ENCODE data around the gene GPRC6A.
A peak's percentile ranks its signal among the peaks of the same experiment; 100 is the strongest.

Gene GPRC6A

GRCh38 chr6:116783852-116784251 lies 45.0 kb downstream of the GPRC6A start:
- Histone ChIP-seq H3K9me3 (ENCODE audit: control extremely low read depth in 1 of 5, control insufficient read depth in 4 of 5, insufficient read depth in 2 of 5, low read depth in 1 of 5, low read length in 4 of 5) (no peaks in the 10 kb centered on the region), H3K36me3 (ENCODE audit: control insufficient read depth in 4 of 4, insufficient read depth in 4 of 4, low read length in 3 of 4) (no peaks in the 10 kb centered on the region), H3K4me1 (ENCODE audit: control extremely low read depth in 1 of 4, control insufficient read depth in 4 of 4, insufficient read depth in 4 of 4, low read length in 3 of 4) (no peaks in the 10 kb centered on the region), H3K27me3 (replicated peaks in 2 of 5; ENCODE audit: control insufficient read depth in 4 of 5, insufficient read depth in 5 of 5, low read length in 4 of 5) (peaks cover 0 to 7% (median 2%) of the 10 kb centered on the region in 5 experiments), H3K4me3 (ENCODE audit: control insufficient read depth in 1 of 7, extremely low read depth in 1 of 7, insufficient read depth in 4 of 7, low read depth in 2 of 7, low read length in 6 of 7) (no peak overlapping the region), H3K27ac (ENCODE audit: insufficient read depth in 1 of 2, low read depth in 1 of 2, low read length in 2 of 2, poor library complexity in 1 of 2, severe bottlenecking in 2 of 2) (no peak overlapping the region)
- POLR2A ChIA-PET, result no interaction called here
- no peak for DNase-seq
- CTCF ChIA-PET, result no interaction called here
- WGBS (ENCODE audit: insufficient coverage), result 100% methylated on average over 1 of the region's 5 CpGs

- ChIA-PET POLR2A (no interaction called here), CTCF (interaction anchor here (0.8 to 1.9 kb wide), 5 partner anchors 9 to 66 kb away, joined by 3 to 6 read pairs (median 4); no protein-coding TSS in a partner anchor)
- H3K4me1 ChIP-seq (ENCODE audit: control extremely low read depth in 1 of 4, control insufficient read depth in 4 of 4, insufficient read depth in 4 of 4, low read length in 3 of 4), result no peaks in the 10 kb centered on the region
- H3K27me3 ChIP-seq (replicated peaks in 2 of 5; ENCODE audit: control insufficient read depth in 4 of 5, insufficient read depth in 5 of 5, low read length in 4 of 5), result peaks cover 0 to 2% (median 0%) of the 10 kb centered on the region in 5 experiments
- 0% methylated on average over 1 of the region's 13 CpGs for WGBS (ENCODE audit: insufficient coverage)
- H3K36me3 ChIP-seq (ENCODE audit: control insufficient read depth in 4 of 4, insufficient read depth in 4 of 4, low read length in 3 of 4), result no peaks in the 10 kb centered on the region
- no peaks in the 10 kb centered on the region for H3K9me3 ChIP-seq (ENCODE audit: control extremely low read depth in 1 of 5, control insufficient read depth in 4 of 5, insufficient read depth in 2 of 5, low read depth in 1 of 5, low read length in 4 of 5)
- H3K4me3 ChIP-seq (ENCODE audit: control insufficient read depth in 1 of 7, extremely low read depth in 1 of 7, insufficient read depth in 4 of 7, low read depth in 2 of 7, low read length in 6 of 7), result no peak overlapping the region
- no peak overlapping the region for H3K27ac ChIP-seq (ENCODE audit: insufficient read depth in 1 of 2, low read depth in 1 of 2, low read length in 2 of 2, poor library complexity in 1 of 2, severe bottlenecking in 2 of 2)
- peak; percentile 42 to 58 (median 54) for DNase-seq
Observed at GRCh38 chr6:116779573-116780164, 49.2 kb downstream of the GPRC6A start.

GRCh38 chr6:116773886-116774285 lies 55.0 kb downstream of the GPRC6A start:
- POLR2A ChIA-PET, result no interaction called here
- no CpG with 5 or more reads among the region's 1 CpG for WGBS (ENCODE audit: insufficient coverage)

GRCh38 chr6:116772450-116772849 lies 56.4 kb downstream of the GPRC6A start:
- no peak for DNase-seq
- H3K36me3 ChIP-seq (ENCODE audit: control insufficient read depth in 4 of 4, insufficient read depth in 4 of 4, low read length in 3 of 4), result no peaks in the 10 kb centered on the region
- POLR2A ChIA-PET, result no interaction called here
- H3K9me3 ChIP-seq (ENCODE audit: control extremely low read depth in 1 of 5, control insufficient read depth in 4 of 5, insufficient read depth in 2 of 5, low read depth in 1 of 5, low read length in 4 of 5), result no peaks in the 10 kb centered on the region
- H3K27ac ChIP-seq (ENCODE audit: insufficient read depth in 1 of 2, low read depth in 1 of 2, low read length in 2 of 2, poor library complexity in 1 of 2, severe bottlenecking in 2 of 2), result no peak overlapping the region
- peaks cover 0 to 15% (median 3%) of the 10 kb centered on the region in 5 experiments for H3K27me3 ChIP-seq (replicated peaks in 2 of 5; ENCODE audit: control insufficient read depth in 4 of 5, insufficient read depth in 5 of 5, low read length in 4 of 5)
- CTCF ChIA-PET, result interaction anchor here (1.3 to 1.5 kb wide), 2 partner anchors 10 to 12 kb away, joined by 3 read pairs; no protein-coding TSS in a partner anchor
- WGBS (ENCODE audit: insufficient coverage), result 93% methylated on average over 1 of the region's 1 CpG
- H3K4me3 ChIP-seq (ENCODE audit: control insufficient read depth in 1 of 7, extremely low read depth in 1 of 7, insufficient read depth in 4 of 7, low read depth in 2 of 7, low read length in 6 of 7), result no peak overlapping the region
- no peaks in the 10 kb centered on the region for H3K4me1 ChIP-seq (ENCODE audit: control extremely low read depth in 1 of 4, control insufficient read depth in 4 of 4, insufficient read depth in 4 of 4, low read length in 3 of 4)

More at GRCh38 chr6:116773886-116774285, 55.0 kb downstream of the GPRC6A start:
- H3K4me3 ChIP-seq (ENCODE audit: control insufficient read depth in 1 of 7, extremely low read depth in 1 of 7, insufficient read depth in 4 of 7, low read depth in 2 of 7, low read length in 6 of 7), result no peak overlapping the region
- DNase-seq, result peak in 2 of 3 donors; percentile 2 to 10
- H3K9me3 ChIP-seq (ENCODE audit: control extremely low read depth in 1 of 5, control insufficient read depth in 4 of 5, insufficient read depth in 2 of 5, low read depth in 1 of 5, low read length in 4 of 5), result no peaks in the 10 kb centered on the region
- H3K27me3 ChIP-seq (replicated peaks in 2 of 5; ENCODE audit: control insufficient read depth in 4 of 5, insufficient read depth in 5 of 5, low read length in 4 of 5), result peaks cover 0 to 5% (median 2%) of the 10 kb centered on the region in 5 experiments
- H3K4me1 ChIP-seq (ENCODE audit: control extremely low read depth in 1 of 4, control insufficient read depth in 4 of 4, insufficient read depth in 4 of 4, low read length in 3 of 4), result no peaks in the 10 kb centered on the region
- CTCF ChIA-PET, result no interaction called here
- H3K36me3 ChIP-seq (ENCODE audit: control insufficient read depth in 4 of 4, insufficient read depth in 4 of 4, low read length in 3 of 4), result no peaks in the 10 kb centered on the region
- H3K27ac ChIP-seq (ENCODE audit: insufficient read depth in 1 of 2, low read depth in 1 of 2, low read length in 2 of 2, poor library complexity in 1 of 2, severe bottlenecking in 2 of 2), result no peak overlapping the region

GRCh38 chr6:116767715-116768114 lies 61.2 kb downstream of the GPRC6A start:
- no peak overlapping the region for H3K4me3 ChIP-seq (ENCODE audit: control insufficient read depth in 1 of 7, extremely low read depth in 1 of 7, insufficient read depth in 4 of 7, low read depth in 2 of 7, low read length in 6 of 7)
- no peaks in the 10 kb centered on the region for H3K36me3 ChIP-seq (ENCODE audit: control insufficient read depth in 4 of 4, insufficient read depth in 4 of 4, low read length in 3 of 4)
- DNase-seq, result no peak
- CTCF ChIA-PET, result interaction anchor here (1.0 kb wide), 1 partner anchor 12 kb away, joined by 3 read pairs; no protein-coding TSS in a partner anchor
- POLR2A ChIA-PET, result no interaction called here
- 100% methylated on average over 1 of the region's 2 CpGs for WGBS (ENCODE audit: insufficient coverage)
- peaks cover 0 to 14% (median 13%) of the 10 kb centered on the region in 4 experiments for H3K4me1 ChIP-seq (ENCODE audit: control extremely low read depth in 1 of 4, control insufficient read depth in 4 of 4, insufficient read depth in 4 of 4, low read length in 3 of 4)
- no peaks in the 10 kb centered on the region for H3K9me3 ChIP-seq (ENCODE audit: control extremely low read depth in 1 of 5, control insufficient read depth in 4 of 5, insufficient read depth in 2 of 5, low read depth in 1 of 5, low read length in 4 of 5)
- no peak overlapping the region for H3K27ac ChIP-seq (ENCODE audit: insufficient read depth in 1 of 2, low read depth in 1 of 2, low read length in 2 of 2, poor library complexity in 1 of 2, severe bottlenecking in 2 of 2)
- peaks cover 9 to 56% (median 24%) of the 10 kb centered on the region in 5 experiments for H3K27me3 ChIP-seq (replicated peaks in 2 of 5; ENCODE audit: control insufficient read depth in 4 of 5, insufficient read depth in 5 of 5, low read length in 4 of 5)

- peak; percentile 9 to 64 (median 38) for DNase-seq
- Histone ChIP-seq H3K4me1 (ENCODE audit: control extremely low read depth in 1 of 4, control insufficient read depth in 4 of 4, insufficient read depth in 4 of 4, low read length in 3 of 4) (peaks cover 0 to 14% (median 13%) of the 10 kb centered on the region in 4 experiments), H3K27ac (ENCODE audit: insufficient read depth in 1 of 2, low read depth in 1 of 2, low read length in 2 of 2, poor library complexity in 1 of 2, severe bottlenecking in 2 of 2) (no peak overlapping the region), H3K36me3 (ENCODE audit: control insufficient read depth in 4 of 4, insufficient read depth in 4 of 4, low read length in 3 of 4) (no peaks in the 10 kb centered on the region), H3K27me3 (replicated peaks in 2 of 5; ENCODE audit: control insufficient read depth in 4 of 5, insufficient read depth in 5 of 5, low read length in 4 of 5) (peaks cover 9 to 67% (median 26%) of the 10 kb centered on the region in 5 experiments), H3K4me3 (ENCODE audit: control insufficient read depth in 1 of 7, extremely low read depth in 1 of 7, insufficient read depth in 4 of 7, low read depth in 2 of 7, low read length in 6 of 7) (no peak overlapping the region), H3K9me3 (ENCODE audit: control extremely low read depth in 1 of 5, control insufficient read depth in 4 of 5, insufficient read depth in 2 of 5, low read depth in 1 of 5, low read length in 4 of 5) (no peaks in the 10 kb centered on the region)
- CTCF ChIA-PET, result interaction anchor here (0.9 to 1.5 kb wide), 3 partner anchors 9 to 151 kb away, joined by 3 to 5 read pairs (median 3); no protein-coding TSS in a partner anchor
- POLR2A ChIA-PET, result no interaction called here
- WGBS (ENCODE audit: insufficient coverage), result 71% methylated on average over 3 of the region's 5 CpGs
Observed at GRCh38 chr6:116766506-116767176, 62.2 kb downstream of the GPRC6A start.

Data from common myeloid progenitor, CD34-positive (primary cell).